Activated naive CD4-positive, alpha-beta T cell treated with anti-CD3 and anti-CD28 coated beads, Interleukin-2, amount 10 ng/mL, durations not matched to agents 7 days and 5 days (primary cell): ENCODE results near the gene EXOSC5.
"Not testable (repeated sequence)": the region's sequence is repeated elsewhere in the genome, so short reads cannot be mapped to it uniquely, and the experiment has no call there.

Source experiments
- CTCF ChIA-PET: fragments of 350-600 bp; sonication (Branson Sonifier 250); formaldehyde crosslinking; loops from one replicate; lab custom pipeline; 2021; ENCODE audit warnings: antibody characterized with exemption; lab: Charles Lee
- DNase-seq: peaks from one replicate; pipeline ENCODE4 v3.0.0-alpha.2; 2020
- H3K27ac Mint-ChIP-seq: one replicate; pipeline ENCODE4 v1.8.0; 2021; ENCODE audit warnings: mild to moderate bottlenecking, moderate library complexity, mixed read lengths
- H3K27me3 Mint-ChIP-seq: one replicate; pipeline ENCODE4 v1.8.0; 2021; ENCODE audit warnings: mild to moderate bottlenecking, mixed read lengths
- H3K36me3 Mint-ChIP-seq: one replicate; pipeline ENCODE4 v1.8.0; 2021; ENCODE audit warnings: mixed read lengths
- H3K4me1 Mint-ChIP-seq: one replicate; pipeline ENCODE4 v1.8.0; 2021; ENCODE audit warnings: mixed read lengths
- H3K4me3 Mint-ChIP-seq: one replicate; pipeline ENCODE4 v1.8.0; 2021; ENCODE audit warnings: mild to moderate bottlenecking, moderate library complexity, mixed read lengths
- H3K9me3 Mint-ChIP-seq: one replicate; pipeline ENCODE4 v1.8.0; 2021; ENCODE audit warnings: mixed read lengths

EXOSC5 gene

GRCh38 chr19:41407271-41407670, 10.1 kb upstream of the EXOSC5 start:
- H3K9me3 Mint-ChIP-seq = no peaks in the 10 kb centered on the region
- CTCF ChIA-PET = no interaction called here
- H3K4me1 Mint-ChIP-seq = peaks cover 16% of the 10 kb centered on the region
- H3K4me3 Mint-ChIP-seq = no peak overlapping the region
- H3K27me3 Mint-ChIP-seq = no peaks in the 10 kb centered on the region
- H3K27ac Mint-ChIP-seq = no peak overlapping the region
- H3K36me3 Mint-ChIP-seq = peaks cover 3% of the 10 kb centered on the region
- DNase-seq = no peak

GRCh38 chr19:41405776-41406175, 8.6 kb upstream of the EXOSC5 start:
- Mint-ChIP-seq H3K36me3 (peaks cover 2% of the 10 kb centered on the region), H3K9me3 (no peaks in the 10 kb centered on the region), H3K4me3 (no peak overlapping the region), H3K4me1 (peaks cover 16% of the 10 kb centered on the region), H3K27ac (no peak overlapping the region), H3K27me3 (no peaks in the 10 kb centered on the region)
- DNase-seq = no peak
- CTCF ChIA-PET = interaction anchor here (1.0 kb wide), 1 partner anchor 164 kb away, joined by 3 read pairs; no protein-coding TSS in a partner anchor

- Mint-ChIP-seq H3K27ac (no peak overlapping the region), H3K36me3 (peaks cover 2% of the 10 kb centered on the region), H3K9me3 (no peaks in the 10 kb centered on the region), H3K27me3 (peaks cover 4% of the 10 kb centered on the region), H3K4me3 (no peak overlapping the region), H3K4me1 (peaks cover 18% of the 10 kb centered on the region)
- CTCF ChIA-PET = interaction anchor here (0.8 kb wide), 1 partner anchor 36 kb away, joined by 3 read pairs; no protein-coding TSS in a partner anchor
- DNase-seq = no peak
These were observed 6.2 kb upstream of the EXOSC5 start for GRCh38 chr19:41403181-41403970.

- CTCF ChIA-PET = interaction anchor here (0.9 to 1.5 kb wide), 2 partner anchors 47 to 51 kb away, joined by 3 read pairs; no protein-coding TSS in a partner anchor
- H3K36me3 Mint-ChIP-seq = peaks cover 2% of the 10 kb centered on the region
- no peak overlapping the region for H3K4me3 Mint-ChIP-seq
- peaks cover 31% of the 10 kb centered on the region for H3K4me1 Mint-ChIP-seq
- no peak for DNase-seq
- no peak overlapping the region for H3K27ac Mint-ChIP-seq
- H3K27me3 Mint-ChIP-seq = peaks cover 7% of the 10 kb centered on the region
- no peaks in the 10 kb centered on the region for H3K9me3 Mint-ChIP-seq
These were observed 4.9 kb upstream of the EXOSC5 start for GRCh38 chr19:41402010-41402409.

GRCh38 chr19:41401483-41401882, 4.3 kb upstream of the EXOSC5 start:
- H3K4me1 Mint-ChIP-seq = peaks cover 33% of the 10 kb centered on the region
- no peak overlapping the region for H3K4me3 Mint-ChIP-seq
- CTCF ChIA-PET = interaction anchor here (0.9 to 1.5 kb wide), 2 partner anchors 48 to 50 kb away, joined by 3 read pairs; no protein-coding TSS in a partner anchor
- H3K27me3 Mint-ChIP-seq = peaks cover 8% of the 10 kb centered on the region
- H3K9me3 Mint-ChIP-seq = no peaks in the 10 kb centered on the region
- H3K36me3 Mint-ChIP-seq = peaks cover 3% of the 10 kb centered on the region
- no peak overlapping the region for H3K27ac Mint-ChIP-seq
- no peak for DNase-seq

- H3K27me3 Mint-ChIP-seq = peaks cover 8% of the 10 kb centered on the region
- H3K9me3 Mint-ChIP-seq = no peaks in the 10 kb centered on the region
- H3K27ac Mint-ChIP-seq = no peak overlapping the region
- CTCF ChIA-PET = no interaction called here
- H3K36me3 Mint-ChIP-seq = peaks cover 11% of the 10 kb centered on the region
- peak overlapping the region; percentile 97 for H3K4me3 Mint-ChIP-seq
- no peak for DNase-seq
- H3K4me1 Mint-ChIP-seq = peaks cover 40% of the 10 kb centered on the region
These were observed 2.4 kb upstream of the EXOSC5 start for GRCh38 chr19:41399525-41399924.

- CTCF ChIA-PET = no interaction called here
- peaks cover 8% of the 10 kb centered on the region for H3K27me3 Mint-ChIP-seq
These were observed 1.9 kb upstream of the EXOSC5 start for GRCh38 chr19:41399091-41399490.

GRCh38 chr19:41398598-41398997, 1.4 kb upstream of the EXOSC5 start:
- Mint-ChIP-seq H3K4me3 (peak overlapping the region; percentile 97), H3K27ac (no peak overlapping the region), H3K36me3 (peaks cover 11% of the 10 kb centered on the region), H3K27me3 (peaks cover 8% of the 10 kb centered on the region), H3K4me1 (peaks cover 40% of the 10 kb centered on the region), H3K9me3 (no peaks in the 10 kb centered on the region)
- CTCF ChIA-PET = no interaction called here
- no peak for DNase-seq

More at GRCh38 chr19:41399091-41399490, 1.9 kb upstream of the EXOSC5 start:
- no peak for DNase-seq
- H3K4me3 Mint-ChIP-seq = peak overlapping the region; percentile 97
- H3K36me3 Mint-ChIP-seq = peaks cover 11% of the 10 kb centered on the region
- H3K4me1 Mint-ChIP-seq = peaks cover 40% of the 10 kb centered on the region
- no peak overlapping the region for H3K27ac Mint-ChIP-seq
- H3K9me3 Mint-ChIP-seq = no peaks in the 10 kb centered on the region

- CTCF ChIA-PET = no interaction called here
- Mint-ChIP-seq H3K4me1 (peaks cover 40% of the 10 kb centered on the region), H3K27ac (peak overlapping the region; percentile 100), H3K4me3 (peak overlapping the region; percentile 97), H3K36me3 (peaks cover 11% of the 10 kb centered on the region), H3K27me3 (peaks cover 8% of the 10 kb centered on the region), H3K9me3 (no peaks in the 10 kb centered on the region)
- DNase-seq = no peak
These were observed 875 bp upstream of the EXOSC5 start for GRCh38 chr19:41398050-41398418.

GRCh38 chr19:41395355-41395754, 1.8 kb downstream of the EXOSC5 start:
- H3K27me3 Mint-ChIP-seq = peaks cover 8% of the 10 kb centered on the region
- H3K27ac Mint-ChIP-seq = peak overlapping the region; percentile 53
- DNase-seq = no peak
- CTCF ChIA-PET = interaction anchor here (1.2 kb wide), 1 partner anchor 33 kb away, joined by 3 read pairs; no protein-coding TSS in a partner anchor
- H3K4me3 Mint-ChIP-seq = peak overlapping the region; percentile 22
- H3K9me3 Mint-ChIP-seq = no peaks in the 10 kb centered on the region
- H3K4me1 Mint-ChIP-seq = peaks cover 40% of the 10 kb centered on the region
- peaks cover 17% of the 10 kb centered on the region for H3K36me3 Mint-ChIP-seq

- CTCF ChIA-PET = no interaction called here
- no peak overlapping the region for H3K4me3 Mint-ChIP-seq
- peaks cover 21% of the 10 kb centered on the region for H3K4me1 Mint-ChIP-seq
- no peak for DNase-seq
- H3K9me3 Mint-ChIP-seq = no peaks in the 10 kb centered on the region
- peaks cover 21% of the 10 kb centered on the region for H3K36me3 Mint-ChIP-seq
- H3K27me3 Mint-ChIP-seq = peaks cover 4% of the 10 kb centered on the region
- H3K27ac Mint-ChIP-seq = no peak overlapping the region
These were observed 4.4 kb downstream of the EXOSC5 start for GRCh38 chr19:41392775-41393174.

- H3K27me3 Mint-ChIP-seq = no peaks in the 10 kb centered on the region
- H3K4me3 Mint-ChIP-seq = no peak overlapping the region
- H3K36me3 Mint-ChIP-seq = peaks cover 21% of the 10 kb centered on the region
- H3K27ac Mint-ChIP-seq = no peak overlapping the region
- peaks cover 14% of the 10 kb centered on the region for H3K4me1 Mint-ChIP-seq
- CTCF ChIA-PET = no interaction called here
- no peak for DNase-seq
- H3K9me3 Mint-ChIP-seq = no peaks in the 10 kb centered on the region
These were observed 5.5 kb downstream of the EXOSC5 start for GRCh38 chr19:41391618-41392017.

GRCh38 chr19:41386442-41386841, 10.7 kb downstream of the EXOSC5 start:
- Mint-ChIP-seq H3K9me3 (no peaks in the 10 kb centered on the region), H3K4me1 (no peaks in the 10 kb centered on the region), H3K27me3 (no peaks in the 10 kb centered on the region), H3K27ac (no peak overlapping the region), H3K4me3 (no peak overlapping the region), H3K36me3 (peaks cover 15% of the 10 kb centered on the region)
- no peak for DNase-seq
- CTCF ChIA-PET = no interaction called here

- CTCF ChIA-PET = no interaction called here
These were observed 12.8 kb downstream of the EXOSC5 start for GRCh38 chr19:41384351-41384750.

GRCh38 chr19:41381536-41381935, 15.6 kb downstream of the EXOSC5 start:
- H3K27me3 Mint-ChIP-seq, H3K36me3 Mint-ChIP-seq, CTCF ChIA-PET, H3K27ac Mint-ChIP-seq, H3K4me3 Mint-ChIP-seq, H3K4me1 Mint-ChIP-seq, DNase-seq, H3K9me3 Mint-ChIP-seq: not testable (repeated sequence)

More at GRCh38 chr19:41384351-41384750, 12.8 kb downstream of the EXOSC5 start:
- Mint-ChIP-seq H3K27me3 (no peaks in the 10 kb centered on the region), H3K36me3 (peaks cover 5% of the 10 kb centered on the region), H3K9me3 (no peaks in the 10 kb centered on the region), H3K4me1 (no peaks in the 10 kb centered on the region), H3K27ac (no peak overlapping the region), H3K4me3 (no peak overlapping the region)
- no peak for DNase-seq
